ENCODE measurements around the gene MRPL41. TPM values are rescaled to one million over a fixed set of nuclear protein-coding genes. Genes with fewer than 3 reads are reported as not detected.
"Not testable (repeated sequence)": the region's sequence is repeated elsewhere in the genome, so short reads cannot be mapped to it uniquely, and the experiment has no call there.

MRPL41 gene
- total and polyA plus RNA-seq, 2 donors (not counting 1 experiment from before 2014, with no cell fraction given) = 10.9 to 53.2 TPM

DNA sequence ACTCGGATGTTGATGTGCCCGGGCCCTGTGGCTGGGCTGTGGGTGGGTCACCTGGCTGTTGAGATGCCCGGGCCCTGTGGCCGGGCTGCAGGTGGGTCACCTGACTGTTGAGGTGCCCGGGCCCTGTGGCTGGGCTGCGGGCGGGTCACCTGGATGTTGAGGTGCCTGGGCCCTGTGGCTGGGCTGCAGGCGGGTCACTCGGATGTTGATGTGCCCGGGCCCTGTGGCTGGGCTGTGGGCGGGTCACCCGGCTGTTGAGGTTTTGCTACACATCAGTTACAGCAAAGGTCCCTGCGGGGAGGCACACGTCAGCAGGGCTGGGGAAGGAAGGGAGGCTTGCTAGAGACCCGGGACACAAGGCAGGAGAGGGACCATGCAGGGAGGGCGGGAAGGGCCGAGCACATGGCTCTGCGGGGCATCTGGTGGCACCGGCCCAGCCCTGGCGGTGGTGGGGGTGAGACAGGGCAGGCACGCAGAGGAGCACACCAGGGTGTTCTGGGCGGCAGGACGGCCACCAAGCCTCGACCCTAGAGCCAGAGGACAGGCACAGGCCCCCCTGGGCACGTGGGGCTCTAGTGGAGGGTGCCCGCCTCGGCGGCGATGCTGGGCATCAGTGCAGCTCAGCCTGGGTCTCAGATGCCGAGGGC lies 36.9 kb upstream of the MRPL41 start:
- no peak overlapping the region for H3K27ac ChIP-seq (ENCODE audit: insufficient read depth, low read length)
- no peaks in the 10 kb centered on the region for H4K20me1 ChIP-seq (ENCODE audit: control insufficient read depth, extremely low read depth, insufficient read depth, low read length)
- no peak overlapping the region for H3K4me3 ChIP-seq (replicated peaks in 1 of 4; ENCODE audit: control extremely low read depth in 1 of 4, insufficient read depth in 1 of 4, low read depth in 3 of 4, low read length in 4 of 4)
- no peak overlapping the region for H3K4me2 ChIP-seq (ENCODE audit: extremely low read depth, insufficient read depth, low read length)
- H3K36me3 ChIP-seq (ENCODE audit: control insufficient read depth, insufficient read depth, low read length) = no peaks in the 10 kb centered on the region
- no peak for DNase-seq (ENCODE audit: low read depth in 2 of 2)
- H3K79me2 ChIP-seq (ENCODE audit: control insufficient read depth, insufficient read depth, low read length) = no peaks in the 10 kb centered on the region
- no peaks in the 10 kb centered on the region for H3K27me3 ChIP-seq (ENCODE audit: control insufficient read depth, insufficient read depth, low read length)
- H3K9me3 ChIP-seq (ENCODE audit: control insufficient read depth, insufficient read depth, low read depth, low read length) = no peaks in the 10 kb centered on the region
- no peak overlapping the region for H3K9ac ChIP-seq (ENCODE audit: insufficient read depth, low read length)
- no peak overlapping the region for H2AFZ ChIP-seq (ENCODE audit: low read length)
- TF ChIP-seq EZH2 (IDR thresholded peaks at IDR 0.05; ENCODE audit: low read length, missing control alignments) = no peak
- TF ChIP-seq, protein P1, sequence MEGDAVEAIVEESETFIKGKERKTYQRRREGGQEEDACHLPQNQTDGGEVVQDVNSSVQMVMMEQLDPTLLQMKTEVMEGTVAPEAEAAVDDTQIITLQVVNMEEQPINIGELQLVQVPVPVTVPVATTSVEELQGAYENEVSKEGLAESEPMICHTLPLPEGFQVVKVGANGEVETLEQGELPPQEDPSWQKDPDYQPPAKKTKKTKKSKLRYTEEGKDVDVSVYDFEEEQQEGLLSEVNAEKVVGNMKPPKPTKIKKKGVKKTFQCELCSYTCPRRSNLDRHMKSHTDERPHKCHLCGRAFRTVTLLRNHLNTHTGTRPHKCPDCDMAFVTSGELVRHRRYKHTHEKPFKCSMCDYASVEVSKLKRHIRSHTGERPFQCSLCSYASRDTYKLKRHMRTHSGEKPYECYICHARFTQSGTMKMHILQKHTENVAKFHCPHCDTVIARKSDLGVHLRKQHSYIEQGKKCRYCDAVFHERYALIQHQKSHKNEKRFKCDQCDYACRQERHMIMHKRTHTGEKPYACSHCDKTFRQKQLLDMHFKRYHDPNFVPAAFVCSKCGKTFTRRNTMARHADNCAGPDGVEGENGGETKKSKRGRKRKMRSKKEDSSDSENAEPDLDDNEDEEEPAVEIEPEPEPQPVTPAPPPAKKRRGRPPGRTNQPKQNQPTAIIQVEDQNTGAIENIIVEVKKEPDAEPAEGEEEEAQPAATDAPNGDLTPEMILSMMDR (conservative IDR thresholded peaks at IDR 0.05 in 1 of 2, IDR thresholded peaks at IDR 0.05 in 1 of 2; ENCODE audit: low read depth in 1 of 2, low read length in 2 of 2) = no peak
- no peaks in the 10 kb centered on the region for H3K4me1 ChIP-seq (ENCODE audit: control insufficient read depth, extremely low read depth, insufficient read depth, low read length)

DNA sequence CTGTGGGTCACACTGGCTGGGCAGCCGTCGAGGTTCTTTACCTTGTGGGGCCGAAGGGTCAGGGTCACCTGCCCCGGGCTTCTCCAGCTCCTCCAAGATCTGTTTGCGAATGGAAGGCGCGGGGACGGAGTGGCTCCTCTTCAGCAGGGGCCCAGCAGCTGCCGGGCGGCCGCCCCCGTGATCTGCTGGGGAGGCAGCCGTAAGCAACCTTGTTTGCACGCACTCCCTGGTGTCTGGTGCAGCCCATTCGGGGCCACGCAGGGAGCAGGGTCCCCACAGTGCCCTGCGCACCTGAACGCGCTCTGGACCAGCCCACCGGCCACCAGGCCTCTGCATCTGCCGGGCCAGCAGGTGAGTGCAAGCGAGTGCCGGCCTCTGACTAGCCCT lies 36.3 kb upstream of the MRPL41 start:
- H3K4me1 ChIP-seq (ENCODE audit: control insufficient read depth, extremely low read depth, insufficient read depth, low read length) = no peaks in the 10 kb centered on the region
- DNase-seq (ENCODE audit: low read depth in 2 of 2) = no peak

DNA sequence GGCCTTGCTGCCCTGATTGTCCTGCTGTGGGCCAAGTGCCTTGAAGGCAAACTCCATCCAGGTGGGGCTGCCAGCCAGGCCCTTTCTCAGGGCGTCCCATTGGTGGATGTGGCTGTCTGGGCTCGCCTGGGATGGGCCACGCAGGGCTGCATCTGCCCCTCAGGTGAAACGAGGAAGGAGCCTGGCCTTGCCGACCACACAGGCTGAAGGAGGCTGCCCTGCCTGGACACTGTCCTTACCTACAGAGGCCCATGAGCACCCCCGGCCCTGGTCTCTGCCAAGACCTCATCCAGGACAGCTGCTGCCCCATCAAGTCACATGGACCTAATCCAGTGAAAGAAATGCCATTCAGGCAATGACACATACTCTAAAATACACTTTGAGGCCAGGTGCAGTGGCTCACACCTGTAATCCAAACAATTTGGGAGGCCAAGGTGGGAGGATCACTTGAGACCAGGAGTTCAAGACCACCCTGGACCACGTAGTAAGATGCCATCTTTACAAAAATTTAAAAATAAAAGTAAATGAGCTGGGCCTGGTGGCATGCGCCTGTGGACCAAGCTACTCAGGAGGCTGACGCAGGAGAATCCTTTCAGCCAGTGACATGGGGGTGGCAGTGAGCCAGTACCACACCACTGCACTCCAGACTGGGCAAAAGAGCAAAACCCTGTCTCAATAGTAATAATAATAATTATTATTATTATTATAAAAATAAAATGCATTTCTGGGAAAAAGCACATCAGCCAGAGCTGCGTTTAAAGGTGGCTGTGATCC lies 35.3 kb upstream of the MRPL41 start:
- no peaks in the 10 kb centered on the region for H3K9me3 ChIP-seq (ENCODE audit: control insufficient read depth, insufficient read depth, low read depth, low read length)
- DNase-seq (ENCODE audit: low read depth in 2 of 2) = no peak
- H2AFZ ChIP-seq (ENCODE audit: low read length) = no peak overlapping the region
- no peak for TF ChIP-seq EZH2 (IDR thresholded peaks at IDR 0.05; ENCODE audit: low read length, missing control alignments)
- TF ChIP-seq, protein P1 (conservative IDR thresholded peaks at IDR 0.05 in 1 of 2, IDR thresholded peaks at IDR 0.05 in 1 of 2; ENCODE audit: low read depth in 1 of 2, low read length in 2 of 2) = no peak
- no peak overlapping the region for H3K27ac ChIP-seq (ENCODE audit: insufficient read depth, low read length)
- H3K27me3 ChIP-seq (ENCODE audit: control insufficient read depth, insufficient read depth, low read length) = no peaks in the 10 kb centered on the region
- no peaks in the 10 kb centered on the region for H3K4me1 ChIP-seq (ENCODE audit: control insufficient read depth, extremely low read depth, insufficient read depth, low read length)
- no peak overlapping the region for H3K4me2 ChIP-seq (ENCODE audit: extremely low read depth, insufficient read depth, low read length)
- no peaks in the 10 kb centered on the region for H3K36me3 ChIP-seq (ENCODE audit: control insufficient read depth, insufficient read depth, low read length)
- no peaks in the 10 kb centered on the region for H3K79me2 ChIP-seq (ENCODE audit: control insufficient read depth, insufficient read depth, low read length)
- no peak overlapping the region for H3K9ac ChIP-seq (ENCODE audit: insufficient read depth, low read length)
- H3K4me3 ChIP-seq (replicated peaks in 1 of 4; ENCODE audit: control extremely low read depth in 1 of 4, insufficient read depth in 1 of 4, low read depth in 3 of 4, low read length in 4 of 4) = no peak overlapping the region
- no peaks in the 10 kb centered on the region for H4K20me1 ChIP-seq (ENCODE audit: control insufficient read depth, extremely low read depth, insufficient read depth, low read length)

More for the DNA sequence above, 36.3 kb upstream of the MRPL41 start:
- Histone ChIP-seq H3K79me2 (ENCODE audit: control insufficient read depth, insufficient read depth, low read length) (no peaks in the 10 kb centered on the region), H3K9me3 (ENCODE audit: control insufficient read depth, insufficient read depth, low read depth, low read length) (no peaks in the 10 kb centered on the region), H3K9ac (ENCODE audit: insufficient read depth, low read length) (no peak overlapping the region), H3K4me3 (replicated peaks in 1 of 4; ENCODE audit: control extremely low read depth in 1 of 4, insufficient read depth in 1 of 4, low read depth in 3 of 4, low read length in 4 of 4) (no peak overlapping the region), H2AFZ (ENCODE audit: low read length) (no peak overlapping the region), H4K20me1 (ENCODE audit: control insufficient read depth, extremely low read depth, insufficient read depth, low read length) (no peaks in the 10 kb centered on the region), H3K27ac (ENCODE audit: insufficient read depth, low read length) (no peak overlapping the region), H3K4me2 (ENCODE audit: extremely low read depth, insufficient read depth, low read length) (no peak overlapping the region), H3K36me3 (ENCODE audit: control insufficient read depth, insufficient read depth, low read length) (no peaks in the 10 kb centered on the region), H3K27me3 (ENCODE audit: control insufficient read depth, insufficient read depth, low read length) (no peaks in the 10 kb centered on the region)
- no peak for TF ChIP-seq EZH2 (IDR thresholded peaks at IDR 0.05; ENCODE audit: low read length, missing control alignments)
- TF ChIP-seq, protein P1 (conservative IDR thresholded peaks at IDR 0.05 in 1 of 2, IDR thresholded peaks at IDR 0.05 in 1 of 2; ENCODE audit: low read depth in 1 of 2, low read length in 2 of 2) = no peak

DNA sequence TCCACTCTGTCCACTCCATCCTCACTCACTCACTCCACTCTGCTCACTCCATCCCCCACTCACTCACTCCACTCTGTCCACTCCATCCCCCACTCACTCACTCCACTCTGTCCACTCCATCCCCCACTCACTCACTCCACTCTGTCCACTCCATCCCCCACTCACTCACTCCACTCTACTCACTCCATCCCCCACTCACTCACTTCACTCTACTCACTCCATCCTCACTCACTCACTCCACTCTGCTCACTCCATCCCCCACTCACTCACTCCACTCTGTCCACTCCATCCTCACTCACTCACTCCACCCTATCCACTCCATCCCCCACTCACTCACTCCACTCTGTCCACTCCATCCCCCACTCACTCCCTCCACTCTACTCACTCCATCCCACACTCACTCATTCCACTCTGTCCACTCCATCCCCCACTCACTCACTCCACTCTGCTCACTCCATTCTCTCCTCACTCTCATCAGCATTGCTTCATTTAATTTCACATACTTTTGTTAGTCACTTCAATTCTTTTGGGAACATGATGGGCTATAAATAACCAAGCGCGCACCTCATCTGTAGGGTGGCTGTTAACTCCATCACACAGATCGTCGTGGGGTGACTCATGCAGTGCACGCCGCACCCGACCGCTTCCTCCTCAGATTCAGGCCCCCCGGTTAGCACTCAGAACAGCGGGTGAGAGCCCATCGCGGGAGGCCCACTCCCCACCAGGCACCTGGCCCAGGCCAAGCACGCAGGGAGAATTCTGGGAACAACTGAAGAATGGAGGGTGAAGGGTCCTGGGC lies 32.8 kb upstream of the MRPL41 start:
- DNase-seq (ENCODE audit: low read depth in 2 of 2) = peak in 1 of 2 donors; percentile 50
- H3K9me3 ChIP-seq (ENCODE audit: control insufficient read depth, insufficient read depth, low read depth, low read length); H3K79me2 ChIP-seq (ENCODE audit: control insufficient read depth, insufficient read depth, low read length); H3K27me3 ChIP-seq (ENCODE audit: control insufficient read depth, insufficient read depth, low read length); H3K36me3 ChIP-seq (ENCODE audit: control insufficient read depth, insufficient read depth, low read length); H2AFZ ChIP-seq (ENCODE audit: low read length); H3K4me2 ChIP-seq (ENCODE audit: extremely low read depth, insufficient read depth, low read length); H3K27ac ChIP-seq (ENCODE audit: insufficient read depth, low read length); H3K4me3 ChIP-seq (replicated peaks in 1 of 4; ENCODE audit: control extremely low read depth in 1 of 4, insufficient read depth in 1 of 4, low read depth in 3 of 4, low read length in 4 of 4); H4K20me1 ChIP-seq (ENCODE audit: control insufficient read depth, extremely low read depth, insufficient read depth, low read length); H3K4me1 ChIP-seq (ENCODE audit: control insufficient read depth, extremely low read depth, insufficient read depth, low read length); H3K9ac ChIP-seq (ENCODE audit: insufficient read depth, low read length): not testable (repeated sequence)

Measured in fibroblast of lung (primary cell).